ENCODE data around the gene CCDC92. TPM values are rescaled to one million over a fixed set of nuclear protein-coding genes. Genes with fewer than 3 reads are reported as not detected.

The CCDC92 gene
- total RNA-seq, 1 experiment from 2014 or later: 32.3 TPM

DNA sequence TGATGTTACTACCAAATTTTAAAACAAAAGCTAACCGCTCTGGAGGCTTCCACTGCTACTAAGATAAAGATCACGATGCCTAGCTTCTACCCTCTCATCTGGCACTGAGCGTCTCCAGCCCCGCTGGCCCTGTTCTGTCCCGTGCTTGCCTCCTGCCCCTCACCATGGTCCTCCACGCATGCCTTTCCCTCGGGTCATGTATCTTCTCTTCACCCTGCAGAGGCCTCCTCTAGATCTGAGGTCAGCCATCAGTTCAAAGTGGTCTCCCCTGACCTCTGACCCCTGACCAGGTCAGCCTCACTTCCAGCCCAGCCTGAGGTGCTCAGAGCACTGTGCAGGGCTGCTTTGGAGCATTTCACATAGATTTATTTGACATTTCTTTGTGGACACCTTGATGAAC, 28.7 kb upstream of the CCDC92 start:
- intact Hi-C loops (cut with micrococcal nuclease): no loop called here
- ChIA-PET POLR2A (interaction anchor here (2.1 kb wide), 1 partner anchor 10 kb away, joined by 7 read pairs; no protein-coding TSS in a partner anchor), CTCF (interaction anchor here (0.6 to 2.5 kb wide), 5 partner anchors 10 to 320 kb away, joined by 3 to 5 read pairs (median 4); no protein-coding TSS in a partner anchor)

DNA sequence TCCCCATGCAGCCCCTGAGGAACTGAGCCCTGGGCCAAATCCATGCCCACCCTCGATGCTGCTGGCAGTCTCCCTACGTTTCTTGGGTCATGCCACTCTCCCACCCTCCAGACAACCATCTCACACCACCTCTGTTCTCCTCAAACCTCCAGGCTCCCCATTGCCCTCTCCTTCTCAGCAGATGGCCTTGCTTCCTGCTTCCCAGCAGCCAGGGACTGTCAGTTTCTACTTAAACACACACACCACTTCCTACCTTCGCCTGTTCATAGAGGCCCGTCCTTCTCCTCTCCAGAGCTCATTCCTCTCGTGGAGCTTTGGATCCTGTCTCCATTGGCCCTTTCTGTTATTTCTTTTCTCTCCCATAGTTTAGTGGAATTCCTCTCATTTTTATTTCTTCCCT, 27.5 kb upstream of the CCDC92 start:
- no peak for DNase-seq (ENCODE audit: unreplicated experiment)
- POLR2A ChIA-PET: interaction anchor here (2.1 kb wide), 1 partner anchor 9 kb away, joined by 7 read pairs; no protein-coding TSS in a partner anchor

More for the DNA sequence above, 28.7 kb upstream of the CCDC92 start:
- Mint-ChIP-seq H3K4me1 (ENCODE audit: insufficient read depth, unreplicated experiment) (no peaks in the 10 kb centered on the region), H3K9me3 (ENCODE audit: unreplicated experiment) (no peaks in the 10 kb centered on the region), H3K36me3 (ENCODE audit: insufficient read depth, unreplicated experiment) (peaks cover 21% of the 10 kb centered on the region), H3K27me3 (ENCODE audit: insufficient read depth, unreplicated experiment) (no peaks in the 10 kb centered on the region), H3K27ac (ENCODE audit: low read depth, unreplicated experiment) (no peak overlapping the region), H3K4me3 (ENCODE audit: unreplicated experiment) (no peak overlapping the region)
- DNase-seq (ENCODE audit: unreplicated experiment): no peak
- no TSS peak for BruUV-seq (replicated peaks)
- TF ChIP-seq, protein P1, sequence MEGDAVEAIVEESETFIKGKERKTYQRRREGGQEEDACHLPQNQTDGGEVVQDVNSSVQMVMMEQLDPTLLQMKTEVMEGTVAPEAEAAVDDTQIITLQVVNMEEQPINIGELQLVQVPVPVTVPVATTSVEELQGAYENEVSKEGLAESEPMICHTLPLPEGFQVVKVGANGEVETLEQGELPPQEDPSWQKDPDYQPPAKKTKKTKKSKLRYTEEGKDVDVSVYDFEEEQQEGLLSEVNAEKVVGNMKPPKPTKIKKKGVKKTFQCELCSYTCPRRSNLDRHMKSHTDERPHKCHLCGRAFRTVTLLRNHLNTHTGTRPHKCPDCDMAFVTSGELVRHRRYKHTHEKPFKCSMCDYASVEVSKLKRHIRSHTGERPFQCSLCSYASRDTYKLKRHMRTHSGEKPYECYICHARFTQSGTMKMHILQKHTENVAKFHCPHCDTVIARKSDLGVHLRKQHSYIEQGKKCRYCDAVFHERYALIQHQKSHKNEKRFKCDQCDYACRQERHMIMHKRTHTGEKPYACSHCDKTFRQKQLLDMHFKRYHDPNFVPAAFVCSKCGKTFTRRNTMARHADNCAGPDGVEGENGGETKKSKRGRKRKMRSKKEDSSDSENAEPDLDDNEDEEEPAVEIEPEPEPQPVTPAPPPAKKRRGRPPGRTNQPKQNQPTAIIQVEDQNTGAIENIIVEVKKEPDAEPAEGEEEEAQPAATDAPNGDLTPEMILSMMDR (IDR thresholded peaks at IDR 0.05; ENCODE audit: unreplicated experiment): no peak

DNA sequence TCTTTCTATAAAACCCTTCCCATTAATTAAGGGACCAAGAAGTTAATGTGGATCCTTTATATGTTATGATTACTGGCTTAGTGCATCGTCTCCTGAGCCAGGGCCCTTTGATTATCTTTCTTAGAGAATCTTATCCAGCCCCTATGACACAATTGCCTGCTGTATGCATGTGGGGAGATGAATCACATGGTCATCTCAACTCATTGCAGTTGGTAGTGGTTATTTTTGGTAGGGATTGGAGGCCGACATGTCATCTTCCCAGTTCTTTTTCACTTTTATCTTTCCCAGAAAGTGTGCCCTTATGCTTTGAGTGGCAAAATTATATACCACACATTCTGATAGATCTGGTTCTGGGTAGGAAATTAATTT, 26.3 kb upstream of the CCDC92 start:
- no peak overlapping the region for H3K27ac Mint-ChIP-seq (ENCODE audit: low read depth, unreplicated experiment)
- no peak overlapping the region for H3K4me3 Mint-ChIP-seq (ENCODE audit: unreplicated experiment)
- BruUV-seq (replicated peaks): no TSS peak
- H3K9me3 Mint-ChIP-seq (ENCODE audit: unreplicated experiment): no peaks in the 10 kb centered on the region
- H3K4me1 Mint-ChIP-seq (ENCODE audit: insufficient read depth, unreplicated experiment): peaks cover 17% of the 10 kb centered on the region
- DNase-seq (ENCODE audit: unreplicated experiment): no peak
- ChIA-PET CTCF (interaction anchor here (2.5 kb wide), 1 partner anchor 38 kb away, joined by 5 read pairs; no protein-coding TSS in a partner anchor), POLR2A (interaction anchor here (1.0 kb wide), 1 partner anchor 9 kb away, joined by 3 read pairs; no protein-coding TSS in a partner anchor)
- intact Hi-C loops (cut with micrococcal nuclease): no loop called here
- peaks cover 19% of the 10 kb centered on the region for H3K36me3 Mint-ChIP-seq (ENCODE audit: insufficient read depth, unreplicated experiment)
- TF ChIP-seq, protein P1 (IDR thresholded peaks at IDR 0.05; ENCODE audit: unreplicated experiment): no peak
- H3K27me3 Mint-ChIP-seq (ENCODE audit: insufficient read depth, unreplicated experiment): no peaks in the 10 kb centered on the region

More for the DNA sequence above, 27.5 kb upstream of the CCDC92 start:
- Mint-ChIP-seq H3K27ac (ENCODE audit: low read depth, unreplicated experiment) (no peak overlapping the region), H3K4me3 (ENCODE audit: unreplicated experiment) (no peak overlapping the region), H3K9me3 (ENCODE audit: unreplicated experiment) (no peaks in the 10 kb centered on the region), H3K4me1 (ENCODE audit: insufficient read depth, unreplicated experiment) (peaks cover 10% of the 10 kb centered on the region), H3K36me3 (ENCODE audit: insufficient read depth, unreplicated experiment) (peaks cover 21% of the 10 kb centered on the region), H3K27me3 (ENCODE audit: insufficient read depth, unreplicated experiment) (no peaks in the 10 kb centered on the region)
- intact Hi-C loops (cut with micrococcal nuclease): no loop called here
- CTCF ChIA-PET: interaction anchor here (1.0 to 2.5 kb wide), 3 partner anchors 31 to 37 kb away, joined by 3 to 5 read pairs (median 4); no protein-coding TSS in a partner anchor
- TF ChIP-seq, protein P1 (IDR thresholded peaks at IDR 0.05; ENCODE audit: unreplicated experiment): no peak
- BruUV-seq (replicated peaks): no TSS peak

DNA sequence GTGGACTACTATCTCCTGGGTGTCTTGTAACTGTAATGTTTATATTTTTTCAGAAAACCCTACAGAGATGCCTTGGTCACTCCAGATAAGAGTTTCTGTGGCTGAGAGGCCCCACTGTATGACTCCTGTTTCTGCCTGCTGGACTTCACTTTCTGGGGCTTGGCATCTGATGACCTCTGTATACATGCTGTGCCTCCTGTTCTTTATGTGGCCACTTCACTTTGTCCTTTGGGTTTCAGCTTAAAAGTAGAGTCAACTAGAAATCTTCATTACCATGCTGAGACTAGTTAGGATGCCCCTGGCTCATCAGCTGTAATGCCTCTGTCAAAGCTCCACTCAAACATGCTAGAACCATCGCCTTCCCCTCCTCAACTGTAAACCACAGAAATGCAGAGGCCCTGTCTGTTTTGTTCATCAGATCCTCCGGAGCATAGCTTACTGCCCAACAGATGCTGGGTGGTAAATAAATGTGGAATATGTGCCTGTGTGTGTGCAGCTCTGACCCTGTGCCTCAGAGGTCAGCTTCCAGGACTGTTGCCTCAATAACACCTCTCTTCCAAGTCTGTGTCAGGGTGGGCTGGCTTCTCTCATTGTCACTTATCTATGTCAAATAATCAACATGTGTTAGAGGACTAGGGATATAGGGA, 25.8 kb upstream of the CCDC92 start:
- Mint-ChIP-seq H3K4me1 (ENCODE audit: insufficient read depth, unreplicated experiment) (peaks cover 17% of the 10 kb centered on the region), H3K27ac (ENCODE audit: low read depth, unreplicated experiment) (no peak overlapping the region), H3K36me3 (ENCODE audit: insufficient read depth, unreplicated experiment) (peaks cover 19% of the 10 kb centered on the region), H3K27me3 (ENCODE audit: insufficient read depth, unreplicated experiment) (no peaks in the 10 kb centered on the region), H3K9me3 (ENCODE audit: unreplicated experiment) (no peaks in the 10 kb centered on the region), H3K4me3 (ENCODE audit: unreplicated experiment) (no peak overlapping the region)
- DNase-seq (ENCODE audit: unreplicated experiment): no peak
- CTCF ChIA-PET: no interaction called here
- intact Hi-C loops (cut with micrococcal nuclease): no loop called here
- POLR2A ChIA-PET: interaction anchor here (1.0 kb wide), 1 partner anchor 9 kb away, joined by 3 read pairs; no protein-coding TSS in a partner anchor
- TF ChIP-seq, protein P1 (IDR thresholded peaks at IDR 0.05; ENCODE audit: unreplicated experiment): no peak
- no TSS peak for BruUV-seq (replicated peaks)

Measured in MCF 10A (cell line).